ACC112 (cell line): ENCODE data around the gene TMPRSS11B.

ENCODE experiments used
- H2AFZ ChIP-seq: fragments of 200-600 bp; sonication (generic); one replicate; pipeline ENCODE4 v1.6.0; 2017; ENCODE audit warnings: antibody characterized with exemption, low read length; ENCODE audit not compliant: unreplicated experiment
- H3K27ac ChIP-seq: fragments of 200-600 bp; sonication (generic); 2 replicates; pipeline ENCODE4 v1.5.1; 2014; ENCODE audit warnings: low read depth, mild to moderate bottlenecking, antibody characterized with exemption, low read length, moderate library complexity
- H3K27me3 ChIP-seq: fragments of 200-600 bp; sonication (generic); 2 replicates; pipeline ENCODE4 v1.6.1; 2014; ENCODE audit warnings: mild to moderate bottlenecking, antibody characterized with exemption, low read length, moderate library complexity, mixed read lengths; ENCODE audit not compliant: insufficient read depth
- H3K36me3 ChIP-seq: fragments of 200-600 bp; sonication (generic); 2 replicates; pipeline ENCODE4 v1.6.1; 2016; ENCODE audit warnings: mild to moderate bottlenecking, antibody characterized with exemption, low read length, moderate library complexity, mixed read lengths; ENCODE audit not compliant: insufficient read depth
- H3K4me1 ChIP-seq: fragments of 200-600 bp; sonication (generic); one replicate; pipeline ENCODE4 v1.6.1; 2016; ENCODE audit warnings: low read length, mixed read lengths; ENCODE audit not compliant: insufficient read depth, unreplicated experiment, control insufficient read depth
- H3K4me3 ChIP-seq: fragments of 200-600 bp; sonication (generic); 2 replicates; pipeline ENCODE4 v1.5.1; 2014; ENCODE audit warnings: mild to moderate bottlenecking, low read depth, low read length
- H3K79me2 ChIP-seq: fragments of 200-600 bp; sonication (generic); one replicate; pipeline ENCODE4 v1.6.0; 2016; ENCODE audit warnings: low read length; ENCODE audit not compliant: control insufficient read depth, unreplicated experiment, insufficient read depth

TMPRSS11B gene

DNA sequence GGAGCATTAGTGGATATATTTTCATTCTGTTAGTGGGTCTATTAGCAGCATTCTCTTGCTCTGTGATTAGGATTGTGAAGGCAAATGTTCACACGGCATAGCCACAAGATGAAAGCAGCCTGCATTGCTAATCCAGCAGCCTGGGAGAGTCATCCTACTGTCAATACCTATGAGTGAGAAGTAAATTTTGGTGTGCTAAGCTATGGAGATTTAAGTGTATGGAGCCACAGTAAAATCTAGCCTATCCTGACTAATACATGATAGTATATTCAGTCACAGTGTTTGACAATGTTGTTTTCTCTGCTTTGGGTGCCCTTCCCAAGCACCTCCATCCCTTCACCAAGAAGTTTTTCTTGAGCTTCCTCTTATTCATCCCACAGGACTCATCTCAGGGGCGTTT, 68.6 kb downstream of the TMPRSS11B start:
- Histone ChIP-seq H3K4me3 (no peak overlapping the region), H3K27ac (no peak overlapping the region), H3K36me3 (no peaks in the 10 kb centered on the region), H2AFZ (no peak overlapping the region), H3K4me1 (no peaks in the 10 kb centered on the region), H3K79me2 (no peaks in the 10 kb centered on the region), H3K27me3 (peaks cover 15% of the 10 kb centered on the region; the same call in 1 of the 2 replicates)
